ENCODE measurements around the gene FBXO11. TPM values are rescaled to one million over a fixed set of nuclear protein-coding genes. Genes with fewer than 3 reads are reported as not detected.

Gene FBXO11
- total RNA-seq, 4 donors from 2014 or later, result 21.5 to 31.8 (median 28.4) TPM

GRCh38 chr2:47805850-47806249 is 100.4 kb downstream of the FBXO11 start:
- no peaks in the 10 kb centered on the region for H3K4me1 ChIP-seq
- no peak overlapping the region for H3K4me3 ChIP-seq
- DNase-seq (no peak), ATAC-seq (no peak)
- intact Hi-C loops (cut with DNase I; ENCODE audit: low total_unique reads), result no loop called here
- H3K27me3 ChIP-seq, result no peaks in the 10 kb centered on the region
- peaks cover 0 to 89% of the 10 kb centered on the region in 2 donors for H3K36me3 ChIP-seq
- in situ Hi-C loops (cut with MboI; ENCODE audit: low sequenced_read_pairs in 4 of 4), result no loop called here
- TF ChIP-seq POLR2A (IDR thresholded peaks at IDR 0.05) (no peak), CTCF (IDR thresholded peaks at IDR 0.05 in 4 of 5, conservative IDR thresholded peaks at IDR 0.05 in 1 of 5) (no peak)
- no peak overlapping the region for H3K27ac ChIP-seq
- peaks cover 0 to 6% (median 0%) of the 10 kb centered on the region in 3 donors for H3K9me3 ChIP-seq

GRCh38 chr2:47803770-47804169 is 102.5 kb downstream of the FBXO11 start:
- H3K27ac ChIP-seq, result no peak overlapping the region
- ATAC-seq, result no peak
- no peaks in the 10 kb centered on the region for H3K27me3 ChIP-seq
- intact Hi-C loops (cut with DNase I; ENCODE audit: low total_unique reads) (no loop called here), in situ Hi-C loops (cut with MboI; ENCODE audit: low sequenced_read_pairs in 4 of 4) (no loop called here)
- H3K36me3 ChIP-seq, result peaks cover 0 to 80% of the 10 kb centered on the region in 2 donors
- no peak for TF ChIP-seq CTCF (IDR thresholded peaks at IDR 0.05 in 4 of 5, conservative IDR thresholded peaks at IDR 0.05 in 1 of 5)
- no peak for TF ChIP-seq POLR2A (IDR thresholded peaks at IDR 0.05)
- no peaks in the 10 kb centered on the region for H3K4me1 ChIP-seq
- no peak for DNase-seq
- peaks cover 0 to 6% (median 0%) of the 10 kb centered on the region in 3 donors for H3K9me3 ChIP-seq
- no peak overlapping the region for H3K4me3 ChIP-seq

GRCh38 chr2:47803363-47803762 is 102.9 kb downstream of the FBXO11 start:
- Histone ChIP-seq H3K36me3 (peaks cover 0 to 79% of the 10 kb centered on the region in 2 donors), H3K27me3 (no peaks in the 10 kb centered on the region), H3K4me1 (no peaks in the 10 kb centered on the region), H3K9me3 (peaks cover 0 to 6% (median 0%) of the 10 kb centered on the region in 3 donors), H3K27ac (no peak overlapping the region), H3K4me3 (no peak overlapping the region)
- intact Hi-C loops (cut with DNase I; ENCODE audit: low total_unique reads) (no loop called here), in situ Hi-C loops (cut with MboI; ENCODE audit: low sequenced_read_pairs in 4 of 4) (no loop called here)
- DNase-seq (no peak), ATAC-seq (no peak)
- no peak for TF ChIP-seq POLR2A (IDR thresholded peaks at IDR 0.05)
- TF ChIP-seq CTCF (IDR thresholded peaks at IDR 0.05 in 4 of 5, conservative IDR thresholded peaks at IDR 0.05 in 1 of 5), result no peak

GRCh38 chr2:47801118-47801517 is 105.2 kb downstream of the FBXO11 start:
- TF ChIP-seq POLR2A (IDR thresholded peaks at IDR 0.05), result no peak
- no peak for TF ChIP-seq CTCF (IDR thresholded peaks at IDR 0.05 in 4 of 5, conservative IDR thresholded peaks at IDR 0.05 in 1 of 5)
- no peak for ATAC-seq
- DNase-seq, result no peak
- Histone ChIP-seq H3K27me3 (no peaks in the 10 kb centered on the region), H3K36me3 (peaks cover 0 to 78% of the 10 kb centered on the region in 2 donors), H3K27ac (no peak overlapping the region), H3K4me3 (no peak overlapping the region), H3K9me3 (peaks cover 0 to 6% (median 0%) of the 10 kb centered on the region in 3 donors), H3K4me1 (no peaks in the 10 kb centered on the region)
- intact Hi-C loops (cut with DNase I; ENCODE audit: low total_unique reads) (no loop called here), in situ Hi-C loops (cut with MboI; ENCODE audit: low sequenced_read_pairs in 4 of 4) (no loop called here)

GRCh38 chr2:47799031-47799609 is 107.2 kb downstream of the FBXO11 start:
- H3K36me3 ChIP-seq, result peaks cover 0 to 65% of the 10 kb centered on the region in 2 donors
- no peak overlapping the region for H3K27ac ChIP-seq
- ATAC-seq (no peak), DNase-seq (no peak)
- no peaks in the 10 kb centered on the region for H3K4me1 ChIP-seq
- in situ Hi-C loops (cut with MboI; ENCODE audit: low sequenced_read_pairs in 4 of 4), result no loop called here
- intact Hi-C loops (cut with DNase I; ENCODE audit: low total_unique reads), result no loop called here
- peaks cover 0 to 6% (median 0%) of the 10 kb centered on the region in 3 donors for H3K9me3 ChIP-seq
- H3K27me3 ChIP-seq, result no peaks in the 10 kb centered on the region
- no peak for TF ChIP-seq POLR2A (IDR thresholded peaks at IDR 0.05)
- TF ChIP-seq CTCF (IDR thresholded peaks at IDR 0.05 in 4 of 5, conservative IDR thresholded peaks at IDR 0.05 in 1 of 5), result no peak
- no peak overlapping the region for H3K4me3 ChIP-seq

All from gastrocnemius medialis (tissue), 4 donors.